Effector memory CD4-positive, alpha-beta T cell (primary cell): Measurements from ENCODE around the gene USP49.
"Not testable (repeated sequence)": the region's sequence is repeated elsewhere in the genome, so short reads cannot be mapped to it uniquely, and the experiment has no call there.

Experiments
- DNase-seq, 3 donors: peaks; one replicate each; pipeline ENCODE4 v3.0.0-alpha.2; 2020
- H3K27ac ChIP-seq: 2 replicates; pipeline ENCODE4 v1.7.0; 2013; ENCODE audit warnings: mild to moderate bottlenecking, low read length, moderate library complexity; ENCODE audit not compliant: insufficient read depth, poor library complexity, severe bottlenecking
- H3K27me3 ChIP-seq: replicated peaks from 2 replicates; pipeline ENCODE4 v1.7.0; 2013; ENCODE audit warnings: mild to moderate bottlenecking, low read length; ENCODE audit not compliant: insufficient read depth, control insufficient read depth, poor library complexity, severe bottlenecking
- H3K36me3 ChIP-seq: 2 replicates; pipeline ENCODE4 v1.7.0; 2013; ENCODE audit warnings: mild to moderate bottlenecking, low read length, moderate library complexity; ENCODE audit not compliant: control insufficient read depth, insufficient read depth
- H3K4me1 ChIP-seq: 2 replicates; pipeline ENCODE4 v1.7.0; 2013; ENCODE audit warnings: low read length, mild to moderate bottlenecking; ENCODE audit not compliant: control insufficient read depth, insufficient read depth, poor library complexity, severe bottlenecking
- H3K4me3 ChIP-seq: 2 replicates; pipeline ENCODE4 v1.7.0; 2013; ENCODE audit warnings: low read length, low read depth, mild to moderate bottlenecking; ENCODE audit not compliant: insufficient read depth, poor library complexity, severe bottlenecking
- H3K9me3 ChIP-seq: 2 replicates; pipeline ENCODE4 v1.7.0; 2013; ENCODE audit warnings: mild to moderate bottlenecking, low read length, moderate library complexity; ENCODE audit not compliant: control insufficient read depth

USP49 gene

GRCh38 chr6:41815587-41815986, 79.6 kb downstream of the USP49 start:
- H3K4me3 ChIP-seq: no peak overlapping the region
- H3K27me3 ChIP-seq: no peaks in the 10 kb centered on the region
- no peaks in the 10 kb centered on the region for H3K9me3 ChIP-seq
- H3K27ac ChIP-seq: no peak overlapping the region
- no peaks in the 10 kb centered on the region for H3K4me1 ChIP-seq
- H3K36me3 ChIP-seq: no peaks in the 10 kb centered on the region
- no peak for DNase-seq

DNA sequence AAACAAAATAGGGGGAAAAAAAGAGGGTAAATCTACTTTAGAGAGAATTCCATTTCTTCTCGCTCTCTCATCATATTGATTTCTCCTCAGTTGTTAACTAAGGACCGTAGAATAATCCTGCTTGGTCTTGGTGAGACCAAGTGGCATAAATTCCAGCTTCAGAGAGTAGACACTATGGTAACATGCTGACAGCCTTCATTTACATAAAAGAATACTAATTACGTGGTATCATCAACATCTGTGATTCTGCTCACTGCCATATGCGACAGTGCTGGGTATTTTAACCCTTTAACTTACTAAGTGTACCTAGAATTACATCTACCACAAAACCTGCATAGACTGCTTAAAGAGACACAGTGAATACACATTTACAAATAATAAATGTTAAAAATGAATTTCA, 80.5 kb downstream of the USP49 start:
- H3K36me3 ChIP-seq: no peaks in the 10 kb centered on the region
- H3K27ac ChIP-seq: no peak overlapping the region
- no peaks in the 10 kb centered on the region for H3K9me3 ChIP-seq

GRCh38 chr6:41813956-41814355, 81.2 kb downstream of the USP49 start:
- H3K27me3 ChIP-seq: no peaks in the 10 kb centered on the region
- no peaks in the 10 kb centered on the region for H3K36me3 ChIP-seq
- no peak for DNase-seq
- no peak overlapping the region for H3K4me3 ChIP-seq
- H3K4me1 ChIP-seq: no peaks in the 10 kb centered on the region
- no peak overlapping the region for H3K27ac ChIP-seq
- no peaks in the 10 kb centered on the region for H3K9me3 ChIP-seq

More for the DNA sequence above, 80.5 kb downstream of the USP49 start:
- no peak overlapping the region for H3K4me3 ChIP-seq
- H3K4me1 ChIP-seq: no peaks in the 10 kb centered on the region
- DNase-seq: no peak
- no peaks in the 10 kb centered on the region for H3K27me3 ChIP-seq

DNA sequence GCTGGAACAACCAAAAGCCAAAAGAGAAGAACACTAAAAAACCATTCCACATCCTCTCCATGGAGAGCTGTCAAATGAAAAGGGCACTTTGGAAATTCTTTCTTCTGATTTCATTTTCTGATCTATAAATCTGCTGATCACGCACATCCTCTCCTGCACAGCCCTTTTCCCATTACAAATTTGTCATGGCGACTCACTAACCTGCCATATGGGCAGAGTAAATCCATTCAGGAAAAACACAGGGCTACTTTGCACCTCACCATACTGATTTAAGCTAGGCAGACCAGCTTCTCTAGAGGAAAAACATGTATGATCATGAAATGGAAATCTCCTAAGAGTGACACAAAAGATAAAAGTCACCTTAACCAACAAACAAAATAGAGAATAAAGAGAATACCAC, 81.7 kb downstream of the USP49 start:
- Histone ChIP-seq H3K9me3 (no peaks in the 10 kb centered on the region), H3K4me1 (no peaks in the 10 kb centered on the region), H3K4me3 (no peak overlapping the region), H3K27ac (no peak overlapping the region), H3K36me3 (no peaks in the 10 kb centered on the region), H3K27me3 (no peaks in the 10 kb centered on the region)
- DNase-seq: no peak

- DNase-seq, H3K27me3 ChIP-seq, H3K4me1 ChIP-seq, H3K9me3 ChIP-seq, H3K4me3 ChIP-seq, H3K36me3 ChIP-seq, H3K27ac ChIP-seq: not testable (repeated sequence)
Observed at GRCh38 chr6:41811946-41812345, 83.2 kb downstream of the USP49 start.

- H3K27me3 ChIP-seq: no peaks in the 10 kb centered on the region
- no peak for DNase-seq
- H3K27ac ChIP-seq: no peak overlapping the region
- no peaks in the 10 kb centered on the region for H3K9me3 ChIP-seq
- H3K36me3 ChIP-seq: no peaks in the 10 kb centered on the region
- H3K4me3 ChIP-seq: no peak overlapping the region
- H3K4me1 ChIP-seq: no peaks in the 10 kb centered on the region
Observed at GRCh38 chr6:41811095-41811494, 84.1 kb downstream of the USP49 start.

DNA sequence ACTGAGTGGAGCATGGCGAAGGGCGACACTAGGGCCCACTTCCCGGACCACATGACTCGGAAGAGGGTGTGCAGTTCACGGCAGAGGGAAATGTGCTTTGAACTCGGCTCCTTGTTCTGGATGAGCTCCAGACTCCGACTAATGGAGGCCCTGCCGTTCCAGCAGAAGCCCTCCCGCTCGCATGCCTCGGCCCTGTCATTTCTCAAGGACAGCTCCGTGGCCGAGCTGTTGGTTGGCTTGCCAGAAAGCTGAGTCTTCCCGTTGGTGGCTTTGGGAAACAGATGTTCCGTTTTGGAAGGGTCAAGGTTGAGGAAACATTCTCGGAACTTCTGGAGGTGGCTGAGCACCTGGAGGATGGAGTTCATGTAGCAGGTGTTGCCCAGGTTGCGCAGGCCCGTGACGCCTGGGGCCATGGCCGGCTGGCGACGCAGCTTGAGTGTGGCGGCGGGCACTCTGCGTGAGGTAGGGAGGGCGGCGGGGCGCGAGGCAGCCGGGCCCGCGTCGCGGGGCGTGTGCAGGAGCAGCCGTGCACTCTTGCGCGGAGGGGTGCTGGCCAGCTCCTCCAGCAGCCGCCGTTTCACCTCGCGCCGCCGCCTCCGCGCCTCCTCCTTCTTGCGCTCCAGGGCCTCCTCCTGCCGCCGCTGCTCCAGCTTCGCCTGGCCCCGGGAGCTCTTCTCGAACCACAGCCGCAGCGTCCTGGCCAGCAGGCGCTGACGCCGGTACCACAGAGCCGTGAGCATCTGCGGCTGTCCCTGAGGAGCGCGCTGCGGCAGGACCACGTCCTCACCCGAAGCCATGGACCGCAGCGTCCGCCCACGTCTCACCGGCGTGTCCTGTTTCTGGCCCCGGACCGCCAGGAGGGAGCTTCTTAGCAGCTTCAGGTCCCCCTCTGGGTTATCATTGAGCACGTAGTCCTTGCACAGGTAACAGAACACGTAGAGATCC, 89.1 kb downstream of the USP49 start:
- no peak overlapping the region for H3K27ac ChIP-seq
- no peaks in the 10 kb centered on the region for H3K4me1 ChIP-seq
- no peak overlapping the region for H3K4me3 ChIP-seq
- no peaks in the 10 kb centered on the region for H3K9me3 ChIP-seq
- no peak for DNase-seq
- no peaks in the 10 kb centered on the region for H3K36me3 ChIP-seq
- no peaks in the 10 kb centered on the region for H3K27me3 ChIP-seq

GRCh38 chr6:41801380-41801779, 93.8 kb downstream of the USP49 start:
- Histone ChIP-seq H3K4me3 (no peak overlapping the region), H3K27me3 (no peaks in the 10 kb centered on the region), H3K27ac (no peak overlapping the region), H3K9me3 (no peaks in the 10 kb centered on the region), H3K36me3 (peaks cover 2% of the 10 kb centered on the region), H3K4me1 (no peaks in the 10 kb centered on the region)
- DNase-seq: no peak

- H3K4me1 ChIP-seq: no peaks in the 10 kb centered on the region
- H3K27me3 ChIP-seq: no peaks in the 10 kb centered on the region
- no peaks in the 10 kb centered on the region for H3K9me3 ChIP-seq
- no peak overlapping the region for H3K4me3 ChIP-seq
- peaks cover 3% of the 10 kb centered on the region for H3K36me3 ChIP-seq
- no peak overlapping the region for H3K27ac ChIP-seq
- no peak for DNase-seq
Observed at GRCh38 chr6:41799559-41799911, 95.6 kb downstream of the USP49 start.

- Histone ChIP-seq H3K27me3 (no peaks in the 10 kb centered on the region), H3K36me3 (peaks cover 3% of the 10 kb centered on the region), H3K4me3 (no peak overlapping the region), H3K9me3 (no peaks in the 10 kb centered on the region), H3K27ac (no peak overlapping the region), H3K4me1 (no peaks in the 10 kb centered on the region)
- DNase-seq: no peak
Observed at GRCh38 chr6:41798901-41799558, 96.1 kb downstream of the USP49 start.
